Progenitor cell of endocrine pancreas (in vitro differentiated cells): ENCODE measurements around the gene GRHL3. TPM values are rescaled to one million over a fixed set of nuclear protein-coding genes. Genes with fewer than 3 reads are reported as not detected.

Source experiments
- DNase-seq: peaks from one replicate; pipeline ENCODE4 v3.0.0; 2021; ENCODE audit warnings: low spot score; ENCODE audit not compliant: unreplicated experiment
- H3K27ac Mint-ChIP-seq: 2 replicates; pipeline ENCODE4 v1.8.0; 2021; ENCODE audit warnings: mild to moderate bottlenecking, moderate library complexity, mixed read lengths
- H3K27me3 Mint-ChIP-seq: 2 replicates; pipeline ENCODE4 v1.8.0; 2021; ENCODE audit warnings: mixed read lengths
- H3K36me3 Mint-ChIP-seq: 2 replicates; pipeline ENCODE4 v1.8.0; 2022; ENCODE audit warnings: mixed read lengths; ENCODE audit not compliant: insufficient read depth
- H3K4me1 Mint-ChIP-seq: 2 replicates; pipeline ENCODE4 v1.8.0; 2021; ENCODE audit warnings: low read depth, mixed read lengths
- H3K4me3 Mint-ChIP-seq: 2 replicates; pipeline ENCODE4 v1.8.0; 2021; ENCODE audit warnings: low read depth, mild to moderate bottlenecking, moderate library complexity, mixed read lengths
- H3K9me3 Mint-ChIP-seq: 2 replicates; pipeline ENCODE4 v1.8.0; 2021; ENCODE audit warnings: low read depth, mixed read lengths
- CTCF ChIP-seq: fragments of 200-600 bp; sonication (generic); IDR thresholded peaks from one replicate; pipeline ENCODE4 v1.5.0; 2021; ENCODE audit warnings: antibody characterized with exemption, mild to moderate bottlenecking; ENCODE audit not compliant: unreplicated experiment
- total RNA-seq: library from RNA; stranded (reverse); gene quantifications from 2 replicates; pipeline ENCODE4 v1.2.1, GENCODE V29; 2021

Gene GRHL3
- total RNA-seq, 1 donor from 2014 or later, result 4.9 TPM

DNA sequence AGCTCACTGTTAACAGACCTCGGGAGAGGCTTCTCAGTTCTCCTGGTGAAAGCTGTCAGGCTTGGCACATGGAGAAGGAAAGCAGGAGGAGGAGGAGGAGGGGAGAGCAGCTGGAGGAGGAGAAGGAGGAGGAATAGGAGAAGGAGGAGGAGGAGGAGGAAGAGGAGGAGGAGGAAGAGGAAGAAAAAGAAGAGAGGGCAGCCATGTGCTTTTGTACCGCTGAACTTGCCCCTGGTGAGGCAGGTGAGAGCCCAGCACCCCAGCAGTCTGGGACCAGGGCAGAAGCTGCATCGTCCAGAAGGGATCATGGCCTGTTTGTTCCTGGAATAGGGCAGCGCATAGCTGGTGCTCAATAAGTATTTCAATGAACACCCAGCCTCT, 21.3 kb upstream of the GRHL3 start:
- Mint-ChIP-seq H3K27ac (no peak overlapping the region), H3K27me3 (no peaks in the 10 kb centered on the region), H3K4me3 (no peak overlapping the region), H3K9me3 (no peaks in the 10 kb centered on the region), H3K36me3 (no peaks in the 10 kb centered on the region), H3K4me1 (peaks cover 9% of the 10 kb centered on the region)
- TF ChIP-seq CTCF, result no peak
- DNase-seq, result no peak

GRCh38 chr1:24298606-24299005, 20.6 kb upstream of the GRHL3 start:
- no peak for DNase-seq
- TF ChIP-seq CTCF, result no peak
- Mint-ChIP-seq H3K4me3 (no peak overlapping the region), H3K27me3 (no peaks in the 10 kb centered on the region), H3K27ac (no peak overlapping the region), H3K4me1 (peaks cover 9% of the 10 kb centered on the region), H3K9me3 (no peaks in the 10 kb centered on the region), H3K36me3 (no peaks in the 10 kb centered on the region)

- no peak overlapping the region for H3K27ac Mint-ChIP-seq
- H3K4me1 Mint-ChIP-seq, result peaks cover 6% of the 10 kb centered on the region
- H3K27me3 Mint-ChIP-seq, result no peaks in the 10 kb centered on the region
- no peaks in the 10 kb centered on the region for H3K36me3 Mint-ChIP-seq
- no peak for DNase-seq
- no peak overlapping the region for H3K4me3 Mint-ChIP-seq
- H3K9me3 Mint-ChIP-seq, result no peaks in the 10 kb centered on the region
- TF ChIP-seq CTCF, result no peak
These were observed 19.3 kb upstream of the GRHL3 start for GRCh38 chr1:24299901-24300300.

GRCh38 chr1:24300971-24301784, 18.0 kb upstream of the GRHL3 start:
- Mint-ChIP-seq H3K36me3 (no peaks in the 10 kb centered on the region), H3K27ac (peak overlapping the region; percentile 33), H3K4me1 (no peaks in the 10 kb centered on the region)

GRCh38 chr1:24301785-24302175, 17.4 kb upstream of the GRHL3 start:
- Mint-ChIP-seq H3K4me3 (no peak overlapping the region), H3K27me3 (no peaks in the 10 kb centered on the region), H3K4me1 (no peaks in the 10 kb centered on the region), H3K36me3 (no peaks in the 10 kb centered on the region), H3K27ac (peak overlapping the region; percentile 33), H3K9me3 (no peaks in the 10 kb centered on the region)
- DNase-seq, result no peak
- no peak for TF ChIP-seq CTCF

More at GRCh38 chr1:24300971-24301784, 18.0 kb upstream of the GRHL3 start:
- Mint-ChIP-seq H3K4me3 (no peak overlapping the region), H3K27me3 (no peaks in the 10 kb centered on the region), H3K9me3 (no peaks in the 10 kb centered on the region)
- no peak for DNase-seq
- no peak for TF ChIP-seq CTCF
